Measurements from ENCODE around the gene PCDHGB2. TPM values are rescaled to one million over a fixed set of nuclear protein-coding genes. Genes with fewer than 3 reads are reported as not detected.
"Not testable (repeated sequence)": the region's sequence is repeated elsewhere in the genome, so short reads cannot be mapped to it uniquely, and the experiment has no call there.

PCDHGB2 gene
- total and polyA plus RNA-seq, 4 experiments from 2014 or later = 0.55 to 0.64 TPM; not detected in 2

- POLR2A ChIA-PET (ENCODE audit: partially characterized antibody) = no interaction called here
- H3K9me3 ChIP-seq (ENCODE audit: control insufficient read depth in 1 of 2, low read length in 2 of 2) = no peaks in the 10 kb centered on the region
- no peaks in the 10 kb centered on the region for H3K36me3 ChIP-seq (ENCODE audit: insufficient read depth, low read length)
- peaks cover 41 to 42% of the 10 kb centered on the region in 2 donors for H3K27me3 Mint-ChIP-seq
- no peak for DNase-seq
- CTCF ChIA-PET (ENCODE audit: partially characterized antibody) = interaction anchor here (1.0 to 2.5 kb wide), 3 partner anchors 8 to 153 kb away, joined by 3 to 17 read pairs (median 3); no protein-coding TSS in a partner anchor
- H3K27ac Mint-ChIP-seq = peak overlapping the region in 1 of 7 donors; percentile 13
- H3K27ac ChIP-seq (ENCODE audit: low read depth, low read length) = no peak overlapping the region
- peaks cover 18% of the 10 kb centered on the region for H3K27me3 ChIP-seq (ENCODE audit: insufficient read depth, low read length)
- intact Hi-C loops (cut with micrococcal nuclease) = no loop called here
- H3K36me3 Mint-ChIP-seq = peaks cover 6 to 7% of the 10 kb centered on the region in 2 donors
- peaks cover 4 to 11% (median 8%) of the 10 kb centered on the region in 4 donors for H3K4me1 Mint-ChIP-seq
- H3K4me3 ChIP-seq (ENCODE audit: low read length in 2 of 2) = no peak overlapping the region
- peaks cover 0 to 69% (median 50%) of the 10 kb centered on the region in 8 donors for H3K9me3 Mint-ChIP-seq
- no peak overlapping the region for H3K4me3 Mint-ChIP-seq
- H3K4me1 ChIP-seq (ENCODE audit: insufficient read depth, low read length) = peaks cover 6% of the 10 kb centered on the region
Measured at GRCh38 chr5:141371572-141372475, 12.0 kb downstream of the PCDHGB2 start.

DNA sequence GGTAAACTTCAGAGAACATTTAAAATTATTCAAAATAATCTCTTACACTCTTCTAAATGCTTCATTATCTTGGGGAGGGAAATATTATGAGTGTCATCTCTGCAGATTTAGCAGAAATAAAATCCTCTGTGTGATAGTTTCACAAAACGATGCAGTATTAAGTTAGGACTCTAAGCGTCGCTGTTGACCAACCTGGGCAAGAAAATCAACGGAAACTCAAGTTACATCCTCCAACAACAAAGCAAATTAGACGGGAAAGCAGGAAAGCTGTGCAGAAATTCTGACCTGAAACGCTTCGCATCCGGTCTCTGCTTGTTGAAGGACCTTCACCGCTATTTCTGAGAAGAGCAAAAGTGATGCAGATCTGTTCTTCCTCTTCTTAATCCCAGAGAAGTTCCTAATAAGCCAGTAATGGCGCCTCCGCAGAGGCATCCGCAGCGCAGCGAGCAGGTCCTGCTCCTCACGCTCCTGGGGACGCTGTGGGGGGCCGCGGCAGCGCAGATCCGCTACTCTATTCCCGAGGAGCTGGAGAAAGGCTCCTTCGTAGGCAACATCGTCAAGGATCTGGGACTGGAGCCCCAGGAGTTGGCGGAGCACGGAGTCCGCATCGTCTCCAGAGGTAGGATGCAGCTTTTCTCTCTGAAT is 14.0 kb downstream of the PCDHGB2 start, which contains the start of gene PCDHGA6:
Gene PCDHGA6, plus strand, starts transcription at position 219 of the 645 bp plus-strand sequence. Its CDS starts 193 bp downstream, at position 412.
- Histone ChIP-seq H3K9me3 (ENCODE audit: control insufficient read depth in 1 of 2, low read length in 2 of 2) (no peaks in the 10 kb centered on the region), H3K27ac (ENCODE audit: low read depth, low read length) (no peak within 1 kb of the TSS), H3K4me1 (ENCODE audit: insufficient read depth, low read length) (peaks cover 6% of the 10 kb centered on the region), H3K27me3 (ENCODE audit: insufficient read depth, low read length) (peaks cover 9% of the 10 kb centered on the region), H3K36me3 (ENCODE audit: insufficient read depth, low read length) (no peaks in the 10 kb centered on the region), H3K4me3 (ENCODE audit: low read length in 2 of 2) (no peak within 1 kb of the TSS)
- no peak for DNase-seq
- peak within 1 kb of the TSS in 7 of 8 donors; percentile 12 to 64 (median 61) for H3K4me3 Mint-ChIP-seq
- peaks cover 4 to 11% (median 8%) of the 10 kb centered on the region in 4 donors for H3K4me1 Mint-ChIP-seq
- peaks cover under 1 to 82% (median 51%) of the 10 kb centered on the region in 8 donors for H3K9me3 Mint-ChIP-seq
- H3K27ac Mint-ChIP-seq = no peak within 1 kb of the TSS
- H3K36me3 Mint-ChIP-seq = peaks cover 6 to 7% of the 10 kb centered on the region in 2 donors
- peaks cover 34 to 36% of the 10 kb centered on the region in 2 donors for H3K27me3 Mint-ChIP-seq
- intact Hi-C loops (cut with micrococcal nuclease) = no loop called here
- ChIA-PET CTCF (ENCODE audit: partially characterized antibody) (interaction anchor here (0.9 to 2.2 kb wide), 4 partner anchors 39 to 193 kb away, joined by 3 to 8 read pairs (median 4); partner anchors contain the start of genes PCDHGA1 and PCDHGA10), POLR2A (ENCODE audit: partially characterized antibody) (no interaction called here)

GRCh38 chr5:141374627-141375026 is 14.8 kb downstream of the PCDHGB2 start:
- Histone ChIP-seq H3K27me3 (ENCODE audit: insufficient read depth, low read length) (peaks cover 9% of the 10 kb centered on the region), H3K27ac (ENCODE audit: low read depth, low read length) (no peak overlapping the region), H3K9me3 (ENCODE audit: control insufficient read depth in 1 of 2, low read length in 2 of 2) (no peaks in the 10 kb centered on the region), H3K4me3 (ENCODE audit: low read length in 2 of 2) (no peak overlapping the region), H3K36me3 (ENCODE audit: insufficient read depth, low read length) (no peaks in the 10 kb centered on the region), H3K4me1 (ENCODE audit: insufficient read depth, low read length) (peaks cover 6% of the 10 kb centered on the region)
- POLR2A ChIA-PET (ENCODE audit: partially characterized antibody) = no interaction called here
- Mint-ChIP-seq H3K4me1 (peaks cover 3 to 9% (median 8%) of the 10 kb centered on the region in 4 donors), H3K9me3 (peaks cover 2 to 82% (median 54%) of the 10 kb centered on the region in 8 donors), H3K27me3 (peaks cover 36 to 38% of the 10 kb centered on the region in 2 donors), H3K4me3 (peak overlapping the region in 2 of 8 donors; percentile 9 to 33), H3K27ac (no peak overlapping the region), H3K36me3 (peaks cover 6 to 7% of the 10 kb centered on the region in 2 donors)
- no peak for DNase-seq
- CTCF ChIA-PET (ENCODE audit: partially characterized antibody) = interaction anchor here (1.5 to 2.2 kb wide), 2 partner anchors 149 to 192 kb away, joined by 4 to 8 read pairs; no protein-coding TSS in a partner anchor
- intact Hi-C loops (cut with micrococcal nuclease) = no loop called here

- peaks cover 2 to 80% (median 55%) of the 10 kb centered on the region in 8 donors for H3K9me3 Mint-ChIP-seq
- peaks cover 32% of the 10 kb centered on the region in 2 donors for H3K27me3 Mint-ChIP-seq
- H3K4me3 ChIP-seq (ENCODE audit: low read length in 2 of 2); POLR2A ChIA-PET (ENCODE audit: partially characterized antibody); H3K36me3 ChIP-seq (ENCODE audit: insufficient read depth, low read length); DNase-seq; H3K27me3 ChIP-seq (ENCODE audit: insufficient read depth, low read length); H3K4me1 ChIP-seq (ENCODE audit: insufficient read depth, low read length); H3K4me1 Mint-ChIP-seq; intact Hi-C loops (cut with micrococcal nuclease); H3K27ac Mint-ChIP-seq; H3K4me3 Mint-ChIP-seq; H3K36me3 Mint-ChIP-seq; H3K27ac ChIP-seq (ENCODE audit: low read depth, low read length); H3K9me3 ChIP-seq (ENCODE audit: control insufficient read depth in 1 of 2, low read length in 2 of 2): not testable (repeated sequence)
- CTCF ChIA-PET (ENCODE audit: partially characterized antibody) = interaction anchor here (1.5 to 2.2 kb wide), 2 partner anchors 148 to 191 kb away, joined by 4 to 8 read pairs; no protein-coding TSS in a partner anchor
Measured at GRCh38 chr5:141375444-141376155, 15.8 kb downstream of the PCDHGB2 start.

DNA sequence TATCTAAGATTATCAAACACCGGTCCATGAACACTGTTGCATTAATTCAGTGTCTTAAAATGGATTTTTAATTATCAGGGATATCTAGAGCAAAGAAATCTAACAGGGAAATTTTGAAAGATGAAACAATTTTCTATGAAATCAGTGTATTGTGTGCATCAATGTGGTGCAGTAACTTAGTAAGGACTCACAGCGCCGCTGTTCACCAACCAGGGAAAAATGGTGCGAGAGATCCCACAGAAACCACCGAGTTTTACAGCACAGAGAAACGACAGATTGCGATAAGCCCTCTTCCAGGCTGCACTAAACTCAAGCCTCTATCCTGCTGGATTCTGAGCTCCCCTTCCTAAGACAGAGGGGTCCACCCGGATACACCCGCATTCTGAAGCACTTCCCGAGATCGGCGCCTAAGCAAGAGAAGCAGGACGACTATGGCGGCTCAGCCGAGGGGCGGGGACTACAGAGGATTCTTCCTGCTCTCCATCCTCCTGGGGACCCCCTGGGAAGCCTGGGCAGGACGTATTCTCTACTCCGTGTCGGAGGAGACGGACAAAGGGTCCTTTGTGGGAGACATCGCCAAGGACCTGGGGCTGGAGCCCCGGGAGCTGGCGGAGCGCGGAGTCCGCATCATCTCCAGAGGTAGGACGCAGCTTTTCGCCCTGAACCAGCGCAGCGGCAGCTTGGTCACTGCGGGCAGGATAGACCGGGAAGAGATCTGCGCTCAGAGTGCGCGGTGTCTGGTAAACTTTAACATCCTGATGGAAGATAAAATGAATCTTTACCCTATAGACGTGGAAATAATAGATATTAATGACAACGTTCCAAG is 22.9 kb downstream of the PCDHGB2 start, which contains the start of gene PCDHGA7:
Gene PCDHGA7, plus strand, starts transcription at position 274 of the 826 bp plus-strand sequence. Its CDS starts 158 bp downstream, at position 432.
- DNase-seq = no peak
- Histone ChIP-seq H3K4me1 (ENCODE audit: insufficient read depth, low read length) (no peaks in the 10 kb centered on the region), H3K36me3 (ENCODE audit: insufficient read depth, low read length) (no peaks in the 10 kb centered on the region), H3K4me3 (ENCODE audit: low read length in 2 of 2) (peak within 1 kb of the TSS in 1 of 2 donors; percentile 23), H3K27ac (ENCODE audit: low read depth, low read length) (no peak within 1 kb of the TSS), H3K9me3 (ENCODE audit: control insufficient read depth in 1 of 2, low read length in 2 of 2) (peaks cover 0 to 3% of the 10 kb centered on the region in 2 donors), H3K27me3 (ENCODE audit: insufficient read depth, low read length) (peaks cover 19% of the 10 kb centered on the region)
- Mint-ChIP-seq H3K4me3 (peak within 1 kb of the TSS; percentile 36 to 81 (median 66)), H3K27me3 (peaks cover 40 to 45% of the 10 kb centered on the region in 2 donors), H3K27ac (no peak within 1 kb of the TSS), H3K9me3 (peaks cover 2 to 82% (median 54%) of the 10 kb centered on the region in 8 donors), H3K36me3 (peaks cover 3 to 6% of the 10 kb centered on the region in 2 donors), H3K4me1 (peaks cover 0 to 2% (median 0%) of the 10 kb centered on the region in 4 donors)
- CTCF ChIA-PET (ENCODE audit: partially characterized antibody) = no interaction called here
- intact Hi-C loops (cut with micrococcal nuclease) = no loop called here
- POLR2A ChIA-PET (ENCODE audit: partially characterized antibody) = no interaction called here

- Histone ChIP-seq H3K9me3 (ENCODE audit: control insufficient read depth in 1 of 2, low read length in 2 of 2) (peaks cover 0 to 3% of the 10 kb centered on the region in 2 donors), H3K4me3 (ENCODE audit: low read length in 2 of 2) (no peak overlapping the region), H3K36me3 (ENCODE audit: insufficient read depth, low read length) (no peaks in the 10 kb centered on the region), H3K27ac (ENCODE audit: low read depth, low read length) (no peak overlapping the region), H3K4me1 (ENCODE audit: insufficient read depth, low read length) (no peaks in the 10 kb centered on the region), H3K27me3 (ENCODE audit: insufficient read depth, low read length) (peaks cover 19% of the 10 kb centered on the region)
- CTCF ChIA-PET (ENCODE audit: partially characterized antibody) = no interaction called here
- H3K4me3 Mint-ChIP-seq = peak overlapping the region in 2 of 8 donors; percentile 24 to 72
- no peak for DNase-seq
- peaks cover 3 to 6% of the 10 kb centered on the region in 2 donors for H3K36me3 Mint-ChIP-seq
- intact Hi-C loops (cut with micrococcal nuclease) = no loop called here
- H3K4me1 Mint-ChIP-seq = peaks cover 0 to 2% (median under 1%) of the 10 kb centered on the region in 4 donors
- H3K9me3 Mint-ChIP-seq = peaks cover 2 to 84% (median 55%) of the 10 kb centered on the region in 8 donors
- peaks cover 42 to 47% of the 10 kb centered on the region in 2 donors for H3K27me3 Mint-ChIP-seq
- no peak overlapping the region for H3K27ac Mint-ChIP-seq
- POLR2A ChIA-PET (ENCODE audit: partially characterized antibody) = no interaction called here
Measured at GRCh38 chr5:141383345-141383744, 23.6 kb downstream of the PCDHGB2 start.

Data from CD4-positive, alpha-beta memory T cell (primary cell).